B cell (primary cell): ENCODE data around the gene ST6GALNAC2. TPM values are rescaled to one million over a fixed set of nuclear protein-coding genes. Genes with fewer than 3 reads are reported as not detected.

ENCODE experiments used
- ATAC-seq: fragments of 200-7000 bp; cut with Tn5 transposase; one replicate; pipeline ENCODE4 v1.10.0; 2021; ENCODE audit warnings: low read depth, mild to moderate bottlenecking, moderate number of reproducible peaks, moderate library complexity
- CTCF ChIA-PET: fragments of 350-600 bp; sonication (Branson Sonifier 250); formaldehyde crosslinking; loops from one replicate; lab custom pipeline; 2021; ENCODE audit warnings: antibody characterized with exemption, inconsistent platforms; lab: Charles Lee
- POLR2A ChIA-PET: fragments of 350-600 bp; sonication (Branson Sonifier 250); formaldehyde crosslinking; loops from one replicate; lab custom pipeline; 2021; ENCODE audit warnings: antibody characterized with exemption; lab: Charles Lee
- DNase-seq: peaks from one replicate; pipeline ENCODE4 v3.0.0; 2013
- H2AFZ ChIP-seq: 2 replicates; pipeline ENCODE4 v1.6.1; 2012; ENCODE audit warnings: mild to moderate bottlenecking, low read depth, low read length; ENCODE audit not compliant: insufficient read depth, poor library complexity, severe bottlenecking
- H3K27ac ChIP-seq, 2 donors: 1 replicate in 1 of 2; 2 replicates in 1 of 2; pipeline ENCODE4 v1.5.1; 2012 to 2013; ENCODE audit warnings: low read length in 2 of 2, mild to moderate bottlenecking in 2 of 2, moderate library complexity in 1 of 2
- H3K27me3 ChIP-seq, 4 experiments: fragments of 200-600 bp in 1 of 4; sonication (generic) in 1 of 4; replicated peaks in 1 of 4; 1 replicate in 2 of 4; 2 replicates in 2 of 4; pipeline versions ENCODE4 v1.6.1 to v1.7.0; 2013 to 2016; ENCODE audit warnings: low read length in 3 of 4, mild to moderate bottlenecking in 2 of 4, mixed read lengths in 1 of 4, moderate library complexity in 1 of 4; ENCODE audit not compliant: insufficient read depth in 4 of 4, control insufficient read depth in 3 of 4; ENCODE audit errors: control extremely low read depth in 1 of 4
- H3K36me3 ChIP-seq, 2 experiments: replicated peaks in 1 of 2; 1 replicate in 1 of 2; 2 replicates in 1 of 2; pipeline versions ENCODE4 v1.6.1 to v1.7.1; 2013; ENCODE audit warnings: low read length in 1 of 2; ENCODE audit not compliant: insufficient read depth in 2 of 2, control insufficient read depth in 1 of 2; ENCODE audit errors: control extremely low read depth in 1 of 2, extremely low read depth in 1 of 2
- H3K4me1 ChIP-seq, 2 donors: fragments of 200-600 bp in 1 of 2; sonication (generic) in 1 of 2; 1 replicate in 1 of 2; 2 replicates in 1 of 2; pipeline versions ENCODE4 v1.5.1 to v1.6.1; 2013 to 2017; ENCODE audit warnings: low read length in 2 of 2; ENCODE audit not compliant: control insufficient read depth in 2 of 2, insufficient read depth in 2 of 2
- H3K4me2 ChIP-seq: replicated peaks from 2 replicates; pipeline ENCODE3; 2012; ENCODE audit warnings: mild to moderate bottlenecking, low read depth, low read length; ENCODE audit not compliant: poor library complexity, severe bottlenecking
- H3K4me3 ChIP-seq, 5 experiments: fragments of 200-600 bp in 1 of 5; sonication (generic) in 1 of 5; 1 replicate in 3 of 5; 2 replicates in 2 of 5; pipeline versions ENCODE4 v1.5.1 to v1.7.0; 2011 to 2016; ENCODE audit warnings: low read length in 4 of 5, mild to moderate bottlenecking in 4 of 5, low read depth in 2 of 5, control low read depth in 1 of 5, moderate library complexity in 1 of 5; ENCODE audit not compliant: insufficient read depth in 1 of 5; ENCODE audit errors: control extremely low read depth in 1 of 5, extremely low read depth in 1 of 5
- H3K79me2 ChIP-seq: fragments of 200-600 bp; sonication (generic); one replicate; pipeline ENCODE4 v1.6.0; 2016; ENCODE audit warnings: low read length; ENCODE audit not compliant: control insufficient read depth, insufficient read depth
- H3K9ac ChIP-seq: fragments of 200-600 bp; sonication (generic); 2 replicates; pipeline ENCODE4 v1.6.1; 2017; ENCODE audit warnings: mild to moderate bottlenecking, low read length, moderate library complexity
- H3K9me3 ChIP-seq, 3 donors: one replicate each; pipeline versions ENCODE4 v1.6.1 to v1.7.1; 2013; ENCODE audit warnings: low read length in 2 of 3; ENCODE audit not compliant: control insufficient read depth in 2 of 3, insufficient read depth in 1 of 3; ENCODE audit errors: control extremely low read depth in 1 of 3
- H4K20me1 ChIP-seq: 2 replicates; pipeline ENCODE4 v1.6.0; 2012; ENCODE audit warnings: mild to moderate bottlenecking, low read length; ENCODE audit not compliant: insufficient read depth, control insufficient read depth, poor library complexity, severe bottlenecking
- H3K27ac Mint-ChIP-seq: one replicate; pipeline ENCODE4 v1.8.0; 2021; ENCODE audit warnings: mixed read lengths
- H3K27me3 Mint-ChIP-seq: one replicate; pipeline ENCODE4 v1.8.0; 2021; ENCODE audit warnings: mixed read lengths
- H3K4me1 Mint-ChIP-seq: one replicate; pipeline ENCODE4 v1.8.0; 2021; ENCODE audit warnings: mixed read lengths
- H3K4me3 Mint-ChIP-seq: one replicate; pipeline ENCODE4 v1.8.0; 2021; ENCODE audit warnings: mixed read lengths
- H3K9me3 Mint-ChIP-seq: one replicate; pipeline ENCODE4 v1.8.0; 2022; ENCODE audit warnings: mixed read lengths; ENCODE audit not compliant: insufficient read depth
- CTCF ChIP-seq: fragments of 200-600 bp; IDR thresholded peaks from one replicate; pipeline ENCODE4 v1.8.0; 2022; ENCODE audit warnings: antibody characterized with exemption, mild to moderate bottlenecking
- EZH2 ChIP-seq: IDR thresholded peaks from 2 replicates; pipeline ENCODE4 v1.6.1; 2012; ENCODE audit warnings: borderline replicate concordance, low read depth, mild to moderate bottlenecking, moderate library complexity, low read length; ENCODE audit not compliant: insufficient read depth, poor library complexity, severe bottlenecking
- WGBS: methylation state at CpG from one replicate; pipeline ENCODE4 v1.1.5; 2013; ENCODE audit warnings: missing lambda C conversion rate; ENCODE audit not compliant: insufficient coverage; 5-methylcytosine and 5-hydroxymethylcytosine counted together
- intact Hi-C: fragments of 100-400 bp; cut with micrococcal nuclease; formaldehyde crosslinking; loops from one replicate; pipeline ENCODE4 v1.10.0; 2022
- polyA plus RNA-seq: library from polyadenylated mRNA; depleted of rRNA; stranded (reverse); fragments of >200 nt; gene quantifications from 2 replicates; pipeline ENCODE4 v1.2.3, GENCODE V29; 2012
- total RNA-seq, 2 donors: library from RNA; stranded (reverse); fragments of 120-200 nt in 1 of 2; gene quantifications; 1 replicate in 1 of 2; 2 replicates in 1 of 2; pipeline versions ENCODE4 v1.2.3 to v1.2.4, GENCODE V29; 2013 to 2022

Gene ST6GALNAC2
- total and polyA plus RNA-seq, 2 donors (not counting 1 experiment from before 2014, with no cell fraction given), result 0.58 to 2.7 TPM

- Mint-ChIP-seq H3K4me3 (no peak overlapping the region), H3K9me3 (no peaks in the 10 kb centered on the region), H3K4me1 (peaks cover 7% of the 10 kb centered on the region), H3K27ac (no peak overlapping the region), H3K27me3 (no peaks in the 10 kb centered on the region)
- Histone ChIP-seq H3K9me3 (no peaks in the 10 kb centered on the region), H3K4me1 (peaks cover 7 to 11% of the 10 kb centered on the region in 2 donors), H3K4me2 (no peak overlapping the region), H4K20me1 (no peaks in the 10 kb centered on the region), H2AFZ (no peak overlapping the region), H3K36me3 (no peaks in the 10 kb centered on the region), H3K9ac (no peak overlapping the region), H3K27ac (no peak overlapping the region), H3K4me3 (no peak overlapping the region), H3K79me2 (no peaks in the 10 kb centered on the region), H3K27me3 (no peaks in the 10 kb centered on the region)
- TF ChIP-seq EZH2 (no peak), CTCF (no peak)
- 100% methylated on average over 7 of the region's 10 CpGs for WGBS
- intact Hi-C loops, result no loop called here
- CTCF ChIA-PET, result interaction anchor here (0.5 kb wide), 1 partner anchor 9 kb away, joined by 3 read pairs; no protein-coding TSS in a partner anchor
- DNase-seq, result no peak
- POLR2A ChIA-PET, result interaction anchor here (0.6 kb wide), 1 partner anchor 224 kb away, joined by 5 read pairs; no protein-coding TSS in a partner anchor
- no peak for ATAC-seq
Measured at GRCh38 chr17:76573096-76573495, 12.6 kb downstream of the ST6GALNAC2 start.

- H3K79me2 ChIP-seq, result no peaks in the 10 kb centered on the region
- CTCF ChIA-PET, result interaction anchor here (1.0 to 1.3 kb wide), 2 partner anchors 27 to 52 kb away, joined by 3 read pairs; no protein-coding TSS in a partner anchor
- H3K27me3 ChIP-seq, result no peaks in the 10 kb centered on the region
- H3K27ac Mint-ChIP-seq, result no peak overlapping the region
- POLR2A ChIA-PET, result interaction anchor here (0.6 kb wide), 1 partner anchor 224 kb away, joined by 5 read pairs; no protein-coding TSS in a partner anchor
- H3K9me3 Mint-ChIP-seq, result no peaks in the 10 kb centered on the region
- DNase-seq, result no peak
- H3K9me3 ChIP-seq, result no peaks in the 10 kb centered on the region
- no peak overlapping the region for H3K4me3 ChIP-seq
- no peak for TF ChIP-seq CTCF
- TF ChIP-seq EZH2, result no peak
- no peak overlapping the region for H3K9ac ChIP-seq
- no peak overlapping the region for H3K27ac ChIP-seq
- H2AFZ ChIP-seq, result no peak overlapping the region
- H3K4me1 Mint-ChIP-seq, result peaks cover 15% of the 10 kb centered on the region
- no peak overlapping the region for H3K4me3 Mint-ChIP-seq
- no peak for ATAC-seq
- H3K36me3 ChIP-seq, result no peaks in the 10 kb centered on the region
- 81% methylated on average over 16 of the region's 17 CpGs for WGBS
- H3K4me2 ChIP-seq, result no peak overlapping the region
- H3K27me3 Mint-ChIP-seq, result no peaks in the 10 kb centered on the region
- peaks cover 7% of the 10 kb centered on the region for H4K20me1 ChIP-seq
- H3K4me1 ChIP-seq, result peaks cover 15 to 18% of the 10 kb centered on the region in 2 donors
- intact Hi-C loops, result no loop called here
Measured at GRCh38 chr17:76572201-76572910, 13.3 kb downstream of the ST6GALNAC2 start.
